Measurements from ENCODE around the gene RBM20. TPM values are rescaled to one million over a fixed set of nuclear protein-coding genes. Genes with fewer than 3 reads are reported as not detected.

Gene RBM20
- polyA plus RNA-seq, 3 donors: not detected

DNA sequence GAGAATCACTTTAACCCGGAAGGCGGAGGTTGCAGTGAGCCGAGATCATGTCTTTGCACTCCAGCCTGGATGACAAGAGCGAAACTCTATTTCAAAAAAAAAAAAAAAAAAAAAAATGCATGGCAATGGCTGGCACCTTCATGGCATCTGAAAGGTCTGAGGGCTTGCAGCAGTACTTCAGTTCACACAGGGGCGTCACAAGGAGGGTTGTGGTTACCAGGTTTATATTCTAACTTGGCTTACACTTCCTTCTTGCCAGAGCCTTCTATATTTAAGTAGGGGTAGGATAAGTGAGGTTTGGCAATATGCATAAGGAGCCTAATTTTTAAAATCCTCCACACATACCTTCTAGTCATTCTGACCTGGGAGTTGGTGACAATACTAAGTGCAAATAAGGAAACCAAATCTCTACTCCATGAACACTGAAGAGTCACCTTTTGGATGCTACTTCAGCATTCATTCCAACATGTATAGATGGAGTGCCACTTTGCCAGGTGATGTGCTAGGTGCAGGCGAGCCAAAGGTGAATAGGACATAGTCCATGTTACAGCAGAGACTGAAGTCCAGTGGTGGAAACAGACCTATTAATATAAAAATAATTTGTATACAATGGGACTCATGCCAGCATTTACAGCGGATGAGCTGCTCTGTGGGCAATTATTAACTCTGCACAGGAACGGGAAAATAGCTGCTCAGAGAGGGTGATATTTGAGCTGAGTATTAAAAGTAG is 169.8 kb downstream of the RBM20 start:
- H3K27ac Mint-ChIP-seq: no peak overlapping the region
- no peaks in the 10 kb centered on the region for H3K9me3 Mint-ChIP-seq
- TF ChIP-seq, protein P1, sequence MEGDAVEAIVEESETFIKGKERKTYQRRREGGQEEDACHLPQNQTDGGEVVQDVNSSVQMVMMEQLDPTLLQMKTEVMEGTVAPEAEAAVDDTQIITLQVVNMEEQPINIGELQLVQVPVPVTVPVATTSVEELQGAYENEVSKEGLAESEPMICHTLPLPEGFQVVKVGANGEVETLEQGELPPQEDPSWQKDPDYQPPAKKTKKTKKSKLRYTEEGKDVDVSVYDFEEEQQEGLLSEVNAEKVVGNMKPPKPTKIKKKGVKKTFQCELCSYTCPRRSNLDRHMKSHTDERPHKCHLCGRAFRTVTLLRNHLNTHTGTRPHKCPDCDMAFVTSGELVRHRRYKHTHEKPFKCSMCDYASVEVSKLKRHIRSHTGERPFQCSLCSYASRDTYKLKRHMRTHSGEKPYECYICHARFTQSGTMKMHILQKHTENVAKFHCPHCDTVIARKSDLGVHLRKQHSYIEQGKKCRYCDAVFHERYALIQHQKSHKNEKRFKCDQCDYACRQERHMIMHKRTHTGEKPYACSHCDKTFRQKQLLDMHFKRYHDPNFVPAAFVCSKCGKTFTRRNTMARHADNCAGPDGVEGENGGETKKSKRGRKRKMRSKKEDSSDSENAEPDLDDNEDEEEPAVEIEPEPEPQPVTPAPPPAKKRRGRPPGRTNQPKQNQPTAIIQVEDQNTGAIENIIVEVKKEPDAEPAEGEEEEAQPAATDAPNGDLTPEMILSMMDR (IDR thresholded peaks at IDR 0.05): no peak

DNA sequence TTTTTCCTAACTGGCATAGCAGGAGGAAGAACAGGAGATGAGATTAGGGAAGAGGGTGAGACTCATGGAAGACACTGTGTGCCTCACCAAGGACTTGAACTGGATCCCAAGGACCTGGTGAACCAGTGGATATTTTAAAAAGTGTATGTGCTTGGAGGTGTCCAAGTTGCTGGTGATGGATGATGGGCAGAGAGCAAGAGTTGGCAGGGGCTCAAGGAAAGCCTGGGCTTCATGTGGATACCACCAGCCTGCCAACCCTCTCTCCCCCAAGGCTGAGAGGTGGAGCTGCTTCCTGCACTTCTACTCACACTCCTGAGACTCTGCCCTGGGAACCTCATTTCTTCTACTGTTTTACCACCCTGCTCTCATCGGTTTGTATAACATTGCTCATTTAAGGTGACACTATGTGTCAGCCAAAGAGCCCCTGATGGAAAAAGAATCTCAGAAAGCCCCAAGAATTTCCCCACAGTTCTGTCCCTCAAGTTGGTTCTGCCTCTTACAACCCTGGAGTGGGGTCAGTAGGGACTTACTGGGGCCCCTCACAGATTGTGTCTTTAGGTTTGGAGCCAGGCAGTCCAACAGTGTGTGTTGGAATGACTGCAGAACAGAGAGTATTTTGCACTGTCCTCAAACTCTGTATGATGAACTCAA is 171.3 kb downstream of the RBM20 start:
- peaks cover 0 to 3% (median 2%) of the 10 kb centered on the region in 3 donors for H3K27me3 Mint-ChIP-seq (ENCODE audit: low read depth in 3 of 3)

More for the DNA sequence above, 169.8 kb downstream of the RBM20 start:
- Histone ChIP-seq H4K20me1 (ENCODE audit: insufficient read depth, low read length) (no peaks in the 10 kb centered on the region), H3K27ac (ENCODE audit: low read depth in 1 of 2, low read length in 2 of 2) (no peak overlapping the region), H3K4me1 (ENCODE audit: control insufficient read depth in 1 of 2, insufficient read depth in 2 of 2, low read length in 2 of 2) (no peaks in the 10 kb centered on the region), H2AFZ (ENCODE audit: insufficient read depth, low read depth, low read length, poor library complexity, severe bottlenecking) (no peak overlapping the region), H3K4me3 (replicated peaks in 1 of 3; ENCODE audit: low read depth in 2 of 3, low read length in 3 of 3) (no peak overlapping the region), H3K4me2 (replicated peaks; ENCODE audit: extremely low read depth, low read length, poor library complexity, severe bottlenecking) (no peak overlapping the region), H3K36me3 (replicated peaks in 1 of 2; ENCODE audit: control insufficient read depth in 1 of 2, insufficient read depth in 2 of 2, low read length in 2 of 2) (no peaks in the 10 kb centered on the region), H3K9me3 (replicated peaks in 1 of 2; ENCODE audit: control insufficient read depth in 1 of 2, insufficient read depth in 1 of 2, low read length in 2 of 2) (no peaks in the 10 kb centered on the region), H3K9ac (ENCODE audit: insufficient read depth, low read length, poor library complexity, severe bottlenecking) (no peak overlapping the region), H3K27me3 (ENCODE audit: control insufficient read depth in 2 of 2, insufficient read depth in 2 of 2, low read length in 2 of 2) (no peaks in the 10 kb centered on the region), H3K79me2 (ENCODE audit: insufficient read depth, low read length) (no peaks in the 10 kb centered on the region)
- intact Hi-C loops (cut with micrococcal nuclease): no loop called here
- Mint-ChIP-seq H3K4me3 (no peak overlapping the region), H3K27me3 (ENCODE audit: low read depth in 3 of 3) (peaks cover 0 to 3% (median 2%) of the 10 kb centered on the region in 3 donors), H3K4me1 (peaks cover 5% of the 10 kb centered on the region), H3K36me3 (no peaks in the 10 kb centered on the region)
- WGBS (ENCODE audit: insufficient coverage): 100% methylated on average over 1 of the region's 8 CpGs
- DNase-seq: no peak

More for the DNA sequence above, 171.3 kb downstream of the RBM20 start:
- Histone ChIP-seq H3K27me3 (ENCODE audit: control insufficient read depth in 2 of 2, insufficient read depth in 2 of 2, low read length in 2 of 2) (no peaks in the 10 kb centered on the region), H3K36me3 (replicated peaks in 1 of 2; ENCODE audit: control insufficient read depth in 1 of 2, insufficient read depth in 2 of 2, low read length in 2 of 2) (no peaks in the 10 kb centered on the region), H3K9me3 (replicated peaks in 1 of 2; ENCODE audit: control insufficient read depth in 1 of 2, insufficient read depth in 1 of 2, low read length in 2 of 2) (no peaks in the 10 kb centered on the region), H3K9ac (ENCODE audit: insufficient read depth, low read length, poor library complexity, severe bottlenecking) (no peak overlapping the region), H4K20me1 (ENCODE audit: insufficient read depth, low read length) (no peaks in the 10 kb centered on the region), H3K4me3 (replicated peaks in 1 of 3; ENCODE audit: low read depth in 2 of 3, low read length in 3 of 3) (no peak overlapping the region), H3K79me2 (ENCODE audit: insufficient read depth, low read length) (no peaks in the 10 kb centered on the region), H3K4me2 (replicated peaks; ENCODE audit: extremely low read depth, low read length, poor library complexity, severe bottlenecking) (no peak overlapping the region), H3K4me1 (ENCODE audit: control insufficient read depth in 1 of 2, insufficient read depth in 2 of 2, low read length in 2 of 2) (no peaks in the 10 kb centered on the region), H2AFZ (ENCODE audit: insufficient read depth, low read depth, low read length, poor library complexity, severe bottlenecking) (no peak overlapping the region), H3K27ac (ENCODE audit: low read depth in 1 of 2, low read length in 2 of 2) (no peak overlapping the region)
- intact Hi-C loops (cut with micrococcal nuclease): no loop called here
- TF ChIP-seq, protein P1 (IDR thresholded peaks at IDR 0.05): no peak
- no peak for DNase-seq
- Mint-ChIP-seq H3K4me1 (peaks cover 5% of the 10 kb centered on the region), H3K27ac (peak overlapping the region in 4 of 7 donors; percentile 12 to 87 (median 42)), H3K36me3 (no peaks in the 10 kb centered on the region), H3K4me3 (no peak overlapping the region), H3K9me3 (no peaks in the 10 kb centered on the region)
- 80% methylated on average over 1 of the region's 1 CpG for WGBS (ENCODE audit: insufficient coverage)

All from CD14-positive monocyte (primary cell).